Measurements from ENCODE around the gene SNN.

SNN gene

GRCh38 chr16:11667824-11668622 lies at the start of gene SNN:
Gene SNN, plus strand, starts transcription at chr16:11668455. Its CDS starts 7,605 bp downstream, at chr16:11676060.
- peak; percentile 96 for DNase-seq (ENCODE audit: low read depth, low spot score)

- no peak for DNase-seq (ENCODE audit: low read depth, low spot score)
Observed at GRCh38 chr16:11619327-11619851, 48.9 kb upstream of the SNN start.

- no peak for DNase-seq (ENCODE audit: low read depth, low spot score)
Observed at GRCh38 chr16:11620243-11621003, 47.8 kb upstream of the SNN start.

- DNase-seq (ENCODE audit: low read depth, low spot score), result no peak
Observed at GRCh38 chr16:11621539-11621919, 46.7 kb upstream of the SNN start.

GRCh38 chr16:11621920-11622651 lies 46.2 kb upstream of the SNN start:
- DNase-seq (ENCODE audit: low read depth, low spot score), result peak; percentile 16

- DNase-seq (ENCODE audit: low read depth, low spot score), result no peak
Observed at GRCh38 chr16:11624205-11624604, 44.0 kb upstream of the SNN start.

GRCh38 chr16:11624636-11625607 lies 43.3 kb upstream of the SNN start:
- DNase-seq (ENCODE audit: low read depth, low spot score), result no peak

GRCh38 chr16:11625769-11626168 lies 42.5 kb upstream of the SNN start:
- DNase-seq (ENCODE audit: low read depth, low spot score), result no peak

GRCh38 chr16:11626657-11627291 lies 41.5 kb upstream of the SNN start:
- DNase-seq (ENCODE audit: low read depth, low spot score), result no peak

- no peak for DNase-seq (ENCODE audit: low read depth, low spot score)
Observed at GRCh38 chr16:11627292-11627663, 41.0 kb upstream of the SNN start.

- DNase-seq (ENCODE audit: low read depth, low spot score), result peak; percentile 75
Observed at GRCh38 chr16:11627822-11628457, 40.3 kb upstream of the SNN start.

- DNase-seq (ENCODE audit: low read depth, low spot score), result no peak
Observed at GRCh38 chr16:11629071-11630030, 38.9 kb upstream of the SNN start.

GRCh38 chr16:11630046-11630767 lies 38.0 kb upstream of the SNN start:
- no peak for DNase-seq (ENCODE audit: low read depth, low spot score)

GRCh38 chr16:11630768-11631056 lies 37.5 kb upstream of the SNN start:
- no peak for DNase-seq (ENCODE audit: low read depth, low spot score)

- DNase-seq (ENCODE audit: low read depth, low spot score), result no peak
Observed at GRCh38 chr16:11631214-11631613, 37.0 kb upstream of the SNN start.

- DNase-seq (ENCODE audit: low read depth, low spot score), result peak; percentile 90
Observed at GRCh38 chr16:11632455-11632939, 35.8 kb upstream of the SNN start.

GRCh38 chr16:11633113-11633512 lies 35.1 kb upstream of the SNN start:
- DNase-seq (ENCODE audit: low read depth, low spot score), result no peak

- DNase-seq (ENCODE audit: low read depth, low spot score), result no peak
Observed at GRCh38 chr16:11634312-11634711, 33.9 kb upstream of the SNN start.

Measured in astrocyte of the hippocampus (primary cell).